HG03045 (cell line): ENCODE results near the gene LAMTOR5.
"Not testable (repeated sequence)": the region's sequence is repeated elsewhere in the genome, so short reads cannot be mapped to it uniquely, and the experiment has no call there.

ENCODE experiments used
- ATAC-seq: cut with Tn5 transposase; IDR thresholded peaks from one replicate; pipeline ENCODE4 v1.9.1; 2021; ENCODE audit warnings: mild to moderate bottlenecking, moderate library complexity; ENCODE audit not compliant: unreplicated experiment

The LAMTOR5 gene

GRCh38 chr1:110407260-110408210 is at the start of gene LAMTOR5:
LAMTOR5 (minus strand) TSS chr1:110407694; CDS start chr1:110407620, 74 bp downstream.
- ATAC-seq, result peak; percentile 89

- no peak for ATAC-seq
Observed at GRCh38 chr1:110457206-110457605, 49.7 kb upstream of the LAMTOR5 start.

DNA sequence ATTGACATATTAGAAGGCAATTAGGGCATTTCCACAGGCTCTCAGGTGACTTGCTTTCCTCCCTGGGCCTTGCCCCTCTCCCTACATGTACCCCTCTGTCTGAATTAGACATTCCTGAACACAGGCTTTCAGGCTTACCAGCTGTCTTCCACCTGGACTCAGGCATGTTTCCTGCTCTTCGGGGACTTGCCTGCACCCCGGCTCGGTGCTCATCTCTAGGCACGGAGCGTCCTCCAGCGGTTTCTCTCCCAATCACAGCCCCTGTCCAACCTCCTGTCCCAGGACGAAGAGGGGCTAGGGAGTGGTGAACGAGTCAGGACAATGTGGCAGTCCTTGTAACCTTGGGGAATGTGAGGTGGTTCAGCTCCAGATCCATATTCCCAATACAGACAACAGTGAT is 47.7 kb upstream of the LAMTOR5 start:
- ATAC-seq, result no peak

GRCh38 chr1:110454328-110454727 is 46.8 kb upstream of the LAMTOR5 start:
- no peak for ATAC-seq

GRCh38 chr1:110453829-110454228 is 46.3 kb upstream of the LAMTOR5 start:
- no peak for ATAC-seq

GRCh38 chr1:110452330-110452729 is 44.8 kb upstream of the LAMTOR5 start:
- no peak for ATAC-seq

DNA sequence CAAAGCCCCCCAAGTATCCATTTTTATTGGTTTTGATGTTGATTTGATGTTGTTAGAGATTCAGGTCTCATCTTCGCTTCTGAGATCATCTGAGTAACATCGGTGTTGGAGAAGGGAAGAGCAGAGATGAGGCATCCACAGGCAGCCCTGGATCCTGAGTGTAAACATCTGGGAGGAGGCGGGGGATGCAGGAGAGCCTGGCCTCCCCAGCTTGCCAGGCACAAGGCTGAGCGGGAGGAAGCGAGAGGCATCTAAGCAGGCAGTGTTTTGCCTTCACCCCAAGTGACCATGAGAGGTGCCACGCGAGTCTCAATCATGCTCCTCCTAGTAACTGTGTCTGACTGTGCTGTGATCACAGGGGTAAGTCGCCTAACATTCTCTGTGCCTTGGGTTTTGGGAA is 43.4 kb upstream of the LAMTOR5 start, which contains the start of gene PROK1:
PROK1 (plus strand) TSS at position 221 of the 400 bp plus-strand sequence; CDS start at position 289, 68 bp downstream.
- no peak for ATAC-seq

DNA sequence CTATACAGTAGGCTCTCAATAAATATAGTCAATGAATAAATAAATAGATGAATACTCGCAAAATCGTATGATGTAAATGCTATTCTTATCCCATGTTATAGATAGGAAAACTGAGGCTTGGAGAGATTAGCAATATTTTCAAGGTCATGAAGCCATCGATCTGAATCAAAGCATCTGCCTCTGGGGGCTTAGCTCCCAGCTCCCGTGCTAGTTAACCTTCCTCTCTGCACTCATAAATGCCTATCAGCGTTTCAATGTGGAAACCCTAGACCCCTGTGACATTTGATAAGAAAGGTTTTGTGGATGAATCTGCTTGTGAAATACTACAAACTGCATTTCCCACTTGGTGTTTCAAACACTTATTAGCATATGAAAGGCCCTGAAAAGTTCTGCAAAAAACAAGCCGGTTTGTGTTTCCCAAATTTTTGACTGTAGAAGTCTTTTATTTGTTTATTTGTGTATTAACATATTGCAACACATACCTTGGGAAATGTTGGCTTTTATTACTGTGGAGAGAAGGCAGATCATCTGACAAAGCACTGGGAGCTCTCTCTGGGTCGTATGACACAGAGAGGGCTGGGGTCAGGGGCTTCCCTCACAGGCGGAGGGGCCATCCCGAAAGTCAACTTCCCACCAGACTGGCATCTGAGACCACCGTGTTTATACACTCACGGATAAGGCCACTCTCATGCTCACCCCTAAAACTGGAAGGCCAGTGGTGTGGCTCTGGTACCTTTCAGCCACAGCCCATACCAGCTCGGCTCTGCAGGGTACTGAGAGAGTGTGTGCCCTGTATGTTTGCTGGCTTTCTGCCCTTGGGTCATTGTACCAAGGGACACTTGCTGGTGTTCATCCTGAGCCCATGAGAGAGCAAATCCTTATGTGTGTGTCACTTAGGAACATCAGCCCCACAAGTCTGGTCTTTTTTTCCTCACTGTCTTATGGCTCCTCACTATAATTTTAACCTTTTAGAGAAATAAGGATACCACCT is 42.5 kb upstream of the LAMTOR5 start:
- no peak for ATAC-seq

GRCh38 chr1:110444561-110444960 is 37.1 kb upstream of the LAMTOR5 start:
- ATAC-seq, result no peak

DNA sequence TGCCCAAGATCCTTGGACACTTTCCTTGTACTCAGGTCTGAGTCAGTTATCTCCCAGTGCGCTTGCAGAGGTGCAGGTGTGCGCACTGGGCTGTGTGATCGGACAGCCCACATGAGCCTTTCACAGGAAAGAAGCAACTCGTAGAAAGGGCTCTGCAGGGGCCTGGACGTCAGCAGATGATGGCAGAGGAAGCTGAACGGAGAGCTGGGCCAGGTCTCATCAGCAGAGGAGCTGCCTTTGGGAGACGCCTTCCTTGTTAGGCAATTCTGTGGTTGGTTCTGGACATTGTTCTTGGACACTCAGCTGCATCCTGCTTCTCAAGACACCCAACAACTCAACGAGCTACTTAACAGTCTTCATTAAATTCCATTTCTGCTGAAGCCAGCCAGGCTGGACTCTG is 36.0 kb upstream of the LAMTOR5 start:
- ATAC-seq, result no peak

DNA sequence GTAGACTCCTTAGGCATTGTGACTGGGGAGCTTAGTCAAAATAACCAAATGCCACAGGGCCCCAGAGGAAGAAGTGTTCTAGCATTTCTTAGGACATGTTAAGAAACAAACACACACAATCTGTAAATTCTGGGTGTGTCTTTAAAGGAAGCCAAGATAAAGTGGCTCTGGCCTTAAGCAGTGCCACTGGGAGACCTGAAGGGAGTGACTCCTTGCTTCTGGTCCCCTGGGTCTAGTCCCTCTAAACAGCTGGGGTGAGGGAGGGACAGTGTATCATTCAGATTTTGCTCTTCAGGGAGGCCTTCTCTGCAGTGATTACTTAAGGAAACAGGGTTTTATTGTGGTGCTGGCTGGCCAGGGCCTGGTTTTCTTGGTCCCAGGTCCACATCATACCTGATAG is 34.4 kb upstream of the LAMTOR5 start:
- ATAC-seq, result no peak

DNA sequence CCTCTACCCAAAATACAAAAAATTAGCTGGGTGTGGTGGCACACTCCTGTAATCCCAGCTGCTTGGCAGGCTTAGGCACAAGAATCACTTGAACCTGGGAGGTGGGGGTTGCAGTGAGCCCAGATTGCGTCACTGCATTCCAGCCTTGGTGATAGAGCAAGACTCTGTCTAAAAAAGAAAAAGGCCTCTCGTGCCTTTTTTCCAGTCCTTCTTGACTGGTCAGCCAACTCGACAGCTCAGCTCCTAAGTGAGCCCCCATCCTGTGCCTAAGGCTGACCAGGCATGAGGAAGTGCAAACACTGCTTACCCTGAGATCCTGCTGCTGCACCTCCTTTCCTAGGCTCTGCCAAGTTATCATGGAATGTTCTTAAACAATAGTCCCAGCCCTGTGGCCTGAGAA is 33.4 kb upstream of the LAMTOR5 start:
- no peak for ATAC-seq

- not testable (repeated sequence) for ATAC-seq
Observed at GRCh38 chr1:110439873-110440272, 32.4 kb upstream of the LAMTOR5 start.

DNA sequence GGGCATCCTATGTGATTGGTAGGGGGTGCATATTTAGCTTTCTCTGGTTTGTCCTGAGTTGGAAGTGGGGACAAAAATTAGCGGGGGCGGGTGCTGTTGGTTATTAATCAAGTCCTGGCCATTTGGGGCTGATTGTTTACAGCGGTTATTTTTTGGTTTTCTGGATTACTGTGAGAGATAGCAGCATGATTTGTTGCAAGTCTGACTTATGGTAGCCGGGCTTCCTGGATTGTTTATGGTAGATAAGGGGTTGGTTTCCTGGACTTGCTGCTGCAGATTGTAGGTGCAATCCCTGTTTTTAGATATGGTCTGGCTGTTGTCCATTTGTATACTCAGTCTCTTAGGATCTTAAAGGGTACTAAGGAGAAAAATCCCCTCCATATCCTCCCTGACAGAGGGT is 31.4 kb upstream of the LAMTOR5 start:
- ATAC-seq, result no peak

- not testable (repeated sequence) for ATAC-seq
Observed at GRCh38 chr1:110437645-110438299, 30.3 kb upstream of the LAMTOR5 start.

- ATAC-seq, result no peak
Observed at GRCh38 chr1:110436635-110437034, 29.1 kb upstream of the LAMTOR5 start.

DNA sequence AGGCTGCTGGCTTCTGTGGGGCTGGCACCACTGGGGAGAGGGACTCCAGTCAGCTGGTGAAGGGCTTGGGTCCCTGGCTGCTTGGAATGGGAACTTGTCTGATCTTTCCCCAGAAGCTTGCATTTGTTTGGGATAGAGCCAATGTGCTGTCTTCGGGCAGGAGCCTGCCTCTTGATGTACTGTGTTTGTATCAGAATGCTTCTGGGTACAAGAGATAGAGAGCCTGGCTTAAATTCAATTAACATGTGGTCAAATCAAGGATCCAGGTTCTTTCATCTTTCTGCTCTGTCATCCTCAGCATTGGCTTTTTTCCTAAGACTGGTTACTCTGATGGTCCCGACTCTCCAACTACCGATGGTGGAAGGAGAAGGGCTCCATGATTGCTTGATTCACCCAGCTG is 27.5 kb upstream of the LAMTOR5 start:
- ATAC-seq, result no peak

GRCh38 chr1:110433803-110434202 is 26.3 kb upstream of the LAMTOR5 start:
- no peak for ATAC-seq

- ATAC-seq, result no peak
Observed at GRCh38 chr1:110433213-110433612, 25.7 kb upstream of the LAMTOR5 start.

GRCh38 chr1:110430901-110431300 is 23.4 kb upstream of the LAMTOR5 start:
- no peak for ATAC-seq

DNA sequence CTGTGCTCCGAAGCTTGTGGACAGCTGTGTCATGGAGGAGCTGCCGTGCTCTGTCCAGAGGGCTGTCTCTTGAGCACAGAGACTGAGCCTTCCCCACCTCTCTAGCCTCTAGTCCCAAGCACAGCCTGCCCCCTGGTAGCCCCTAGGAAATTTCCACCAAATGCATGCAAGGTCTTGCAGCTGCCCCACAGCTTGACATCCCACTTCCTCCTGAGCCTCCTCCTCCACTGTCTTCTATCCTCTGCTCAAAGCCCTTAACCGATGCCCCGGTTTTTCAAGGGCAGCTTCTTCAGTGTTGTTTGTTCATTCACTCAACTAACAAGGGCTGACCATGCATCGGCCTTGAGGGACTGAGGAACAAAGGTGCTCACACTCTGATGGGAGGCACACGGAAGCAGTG is 22.9 kb upstream of the LAMTOR5 start:
- no peak for ATAC-seq
